Measurements from ENCODE around the gene LASP1.

DNA sequence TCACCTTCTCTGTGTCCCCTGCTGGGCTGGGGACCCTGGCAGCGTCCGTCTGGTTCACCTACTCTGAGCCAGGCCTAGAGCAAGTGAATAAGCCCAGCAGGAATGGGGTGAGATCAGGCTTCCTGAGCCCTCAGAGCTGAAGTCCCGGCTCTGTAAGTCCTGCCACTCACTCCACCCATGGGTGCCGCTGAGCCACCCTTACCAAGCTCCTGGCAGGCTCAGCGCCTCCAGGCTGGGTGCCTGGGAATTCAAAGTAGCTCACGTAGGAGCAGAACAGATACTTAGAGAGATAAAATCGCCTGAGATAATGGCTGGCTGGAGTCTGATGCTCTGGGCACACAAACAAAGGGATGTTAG is 45.8 kb downstream of the LASP1 start:
- TF ChIP-seq CTCF (optimal IDR thresholded peaks at IDR 0.05 in 1 of 3, IDR thresholded peaks at IDR 0.05 in 1 of 3, conservative IDR thresholded peaks at IDR 0.05 in 1 of 3; ENCODE audit: extremely low read depth in 1 of 3, insufficient read depth in 2 of 3, low read length in 3 of 3), result no peak
- no peak for TF ChIP-seq EZH2 (IDR thresholded peaks at IDR 0.05; ENCODE audit: low read length)

Measured in keratinocyte (primary cell).